ENCODE measurements around the gene RASGRF2.
"Not testable (repeated sequence)": the region's sequence is repeated elsewhere in the genome, so short reads cannot be mapped to it uniquely, and the experiment has no call there.

Gene RASGRF2

GRCh38 chr5:81253875-81254274 lies 293.7 kb downstream of the RASGRF2 start:
- no peak for TF ChIP-seq CTCF (IDR thresholded peaks at IDR 0.05; ENCODE audit: insufficient read depth, low read length, poor library complexity, severe bottlenecking)
- DNase-seq (ENCODE audit: extremely low read depth, insufficient read length), result no peak
- no peaks in the 10 kb centered on the region for H3K27me3 ChIP-seq (replicated peaks; ENCODE audit: control insufficient read depth, insufficient read depth, low read length)
- no peak overlapping the region for H3K4me3 ChIP-seq (replicated peaks; ENCODE audit: low read depth, low read length)
- H3K36me3 ChIP-seq (ENCODE audit: control insufficient read depth, insufficient read depth, low read length), result no peaks in the 10 kb centered on the region

DNA sequence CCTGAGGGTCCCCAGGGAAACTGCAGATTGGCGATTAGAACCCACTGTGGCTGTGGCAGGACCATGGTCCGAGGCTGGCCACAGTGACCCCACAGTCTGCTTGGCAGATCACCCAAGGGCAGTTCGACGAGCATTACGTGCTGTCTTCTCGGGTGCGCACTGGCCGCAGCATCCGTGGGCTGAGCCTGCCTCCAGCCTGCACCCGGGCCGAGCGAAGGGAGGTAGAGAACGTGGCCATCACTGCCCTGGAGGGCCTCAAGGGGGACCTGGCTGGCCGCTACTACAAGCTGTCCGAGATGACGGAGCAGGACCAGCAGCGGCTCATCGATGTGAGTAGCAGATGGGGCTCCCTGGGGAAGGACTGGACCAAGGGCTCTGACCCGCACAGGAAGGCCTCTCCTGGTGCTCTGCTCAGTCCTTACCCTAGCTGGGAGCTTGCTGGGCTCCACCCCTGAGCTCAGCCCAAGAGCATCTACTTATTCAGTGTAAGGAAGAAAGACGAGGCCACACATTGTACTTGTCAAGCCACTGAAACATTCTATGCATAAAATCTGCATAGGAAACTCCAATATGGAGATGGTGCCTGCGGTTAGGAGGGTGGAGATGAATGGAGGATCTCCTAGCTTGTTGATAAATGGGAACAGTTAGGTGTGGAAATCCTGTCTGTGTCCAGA lies 294.9 kb downstream of the RASGRF2 start:
- no peak for TF ChIP-seq CTCF (IDR thresholded peaks at IDR 0.05; ENCODE audit: insufficient read depth, low read length, poor library complexity, severe bottlenecking)
- Histone ChIP-seq H3K36me3 (ENCODE audit: control insufficient read depth, insufficient read depth, low read length) (no peaks in the 10 kb centered on the region; the same call in 1 of the 2 replicates), H3K4me3 (replicated peaks; ENCODE audit: low read depth, low read length) (no peak overlapping the region), H3K27me3 (replicated peaks; ENCODE audit: control insufficient read depth, insufficient read depth, low read length) (no peaks in the 10 kb centered on the region)
- DNase-seq (ENCODE audit: extremely low read depth, insufficient read length), result no peak

DNA sequence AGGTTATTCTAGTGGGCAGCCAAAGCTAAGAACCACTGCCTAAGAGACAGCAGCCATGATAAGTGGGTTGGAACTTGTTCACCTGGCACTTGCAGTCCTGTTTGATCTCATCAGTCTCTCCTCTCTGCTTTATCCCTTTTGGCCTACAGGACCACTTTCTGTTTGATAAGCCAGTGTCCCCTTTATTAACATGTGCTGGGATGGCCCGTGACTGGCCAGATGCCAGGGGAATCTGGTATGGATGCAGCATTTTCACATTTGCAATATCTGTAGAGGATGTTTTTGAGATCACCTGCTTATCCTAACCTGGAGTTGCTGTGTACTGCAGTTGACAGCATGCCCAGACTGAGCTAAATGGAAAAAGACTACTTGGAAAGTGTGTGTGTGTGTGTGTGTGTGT lies 296.6 kb downstream of the RASGRF2 start:
- Histone ChIP-seq H3K36me3 (ENCODE audit: control insufficient read depth, insufficient read depth, low read length) (no peaks in the 10 kb centered on the region; the same call in 1 of the 2 replicates), H3K4me3 (replicated peaks; ENCODE audit: low read depth, low read length) (no peak overlapping the region), H3K27me3 (replicated peaks; ENCODE audit: control insufficient read depth, insufficient read depth, low read length) (no peaks in the 10 kb centered on the region)
- DNase-seq (ENCODE audit: extremely low read depth, insufficient read length), result no peak
- no peak for TF ChIP-seq CTCF (IDR thresholded peaks at IDR 0.05; ENCODE audit: insufficient read depth, low read length, poor library complexity, severe bottlenecking)

GRCh38 chr5:81262796-81263195 lies 302.6 kb downstream of the RASGRF2 start:
- H3K4me3 ChIP-seq (replicated peaks; ENCODE audit: low read depth, low read length); H3K36me3 ChIP-seq (ENCODE audit: control insufficient read depth, insufficient read depth, low read length); H3K27me3 ChIP-seq (replicated peaks; ENCODE audit: control insufficient read depth, insufficient read depth, low read length); DNase-seq (ENCODE audit: extremely low read depth, insufficient read length): not testable (repeated sequence)

GRCh38 chr5:81265101-81265500 lies 304.9 kb downstream of the RASGRF2 start:
- Histone ChIP-seq H3K4me3 (replicated peaks; ENCODE audit: low read depth, low read length) (no peak overlapping the region), H3K27me3 (replicated peaks; ENCODE audit: control insufficient read depth, insufficient read depth, low read length) (no peaks in the 10 kb centered on the region), H3K36me3 (ENCODE audit: control insufficient read depth, insufficient read depth, low read length) (no peaks in the 10 kb centered on the region)
- TF ChIP-seq CTCF (IDR thresholded peaks at IDR 0.05; ENCODE audit: insufficient read depth, low read length, poor library complexity, severe bottlenecking), result no peak
- DNase-seq (ENCODE audit: extremely low read depth, insufficient read length), result no peak

DNA sequence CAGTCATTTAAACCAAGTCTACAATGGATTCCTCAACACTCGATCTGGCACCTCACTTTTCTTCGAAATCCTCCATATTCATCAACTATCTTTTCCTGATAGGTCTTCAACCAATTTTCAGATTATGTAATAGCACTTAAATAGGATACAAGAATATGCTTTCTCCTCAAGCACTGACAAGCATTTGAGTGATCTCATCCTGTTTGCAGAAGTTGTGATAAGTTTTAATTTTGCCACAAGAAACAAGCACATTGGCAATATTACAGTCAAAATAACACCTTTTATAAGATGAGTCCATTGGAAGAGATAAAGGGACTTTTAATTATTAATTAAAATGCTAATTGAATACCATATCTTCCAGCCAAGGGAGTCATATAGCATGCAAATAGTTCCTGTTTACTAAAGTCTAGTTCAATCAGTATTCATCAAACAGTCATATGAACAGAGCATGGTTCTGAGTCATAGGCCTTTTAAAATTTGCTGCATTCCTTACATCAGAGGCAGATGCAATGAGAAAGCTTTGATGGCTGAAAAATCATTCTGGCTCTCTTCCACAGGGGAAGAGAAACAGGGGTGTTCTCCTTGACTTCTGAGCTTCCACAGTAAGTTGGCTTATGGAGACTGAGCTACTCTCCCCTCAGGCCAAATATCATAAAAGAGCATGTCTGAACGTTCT lies 308.5 kb downstream of the RASGRF2 start:
- no peak overlapping the region for H3K4me3 ChIP-seq (replicated peaks; ENCODE audit: low read depth, low read length)
- TF ChIP-seq CTCF (IDR thresholded peaks at IDR 0.05; ENCODE audit: insufficient read depth, low read length, poor library complexity, severe bottlenecking), result no peak
- no peak for DNase-seq (ENCODE audit: extremely low read depth, insufficient read length)
- H3K27me3 ChIP-seq (replicated peaks; ENCODE audit: control insufficient read depth, insufficient read depth, low read length), result no peaks in the 10 kb centered on the region
- H3K36me3 ChIP-seq (ENCODE audit: control insufficient read depth, insufficient read depth, low read length), result no peaks in the 10 kb centered on the region
